HG03196 (cell line): Measurements from ENCODE around the gene TAF5L.
"Not testable (repeated sequence)": the region's sequence is repeated elsewhere in the genome, so short reads cannot be mapped to it uniquely, and the experiment has no call there.

Experiments used
- ATAC-seq: cut with Tn5 transposase; IDR thresholded peaks from one replicate; pipeline ENCODE4 v1.9.1; 2021; ENCODE audit not compliant: unreplicated experiment

The TAF5L gene

DNA sequence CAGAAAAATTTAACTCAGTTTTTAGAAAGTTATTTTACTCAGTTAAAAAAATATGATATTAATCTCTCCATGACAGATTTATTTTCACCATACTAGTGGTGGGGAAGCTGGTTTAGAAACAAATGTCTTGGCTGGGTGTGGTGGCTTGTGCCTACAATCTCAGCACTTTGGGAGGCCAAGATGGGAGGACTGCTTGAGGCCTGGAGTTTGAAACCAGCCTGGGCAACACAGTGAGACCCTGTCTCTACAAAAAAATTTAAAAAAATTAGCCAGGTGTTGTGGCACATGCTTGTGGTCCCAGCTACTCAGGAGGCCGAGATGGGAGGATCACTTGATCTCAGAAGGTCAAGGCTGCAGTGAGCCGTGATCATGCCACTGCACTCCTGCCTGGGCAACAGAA is 17.3 kb downstream of the TAF5L start:
- no peak for ATAC-seq

DNA sequence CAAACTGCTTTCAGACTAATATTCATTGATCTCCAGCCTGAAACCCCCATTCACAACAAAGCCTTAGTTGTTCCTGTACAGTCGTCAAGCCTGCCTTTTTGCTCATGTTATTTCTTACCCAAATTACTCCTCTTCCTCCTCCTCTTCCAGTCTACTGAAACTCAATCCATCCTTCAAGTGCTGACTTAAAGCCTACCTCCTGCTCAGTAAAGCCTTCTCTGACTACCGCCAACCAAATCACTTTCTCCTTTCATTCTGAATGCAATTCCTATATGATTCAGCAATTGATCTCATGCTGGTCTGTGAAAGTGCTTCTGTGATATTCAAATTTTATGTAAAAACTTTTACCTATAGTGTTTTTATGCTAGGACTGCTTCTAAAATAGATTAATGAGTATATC is 18.6 kb downstream of the TAF5L start:
- no peak for ATAC-seq

DNA sequence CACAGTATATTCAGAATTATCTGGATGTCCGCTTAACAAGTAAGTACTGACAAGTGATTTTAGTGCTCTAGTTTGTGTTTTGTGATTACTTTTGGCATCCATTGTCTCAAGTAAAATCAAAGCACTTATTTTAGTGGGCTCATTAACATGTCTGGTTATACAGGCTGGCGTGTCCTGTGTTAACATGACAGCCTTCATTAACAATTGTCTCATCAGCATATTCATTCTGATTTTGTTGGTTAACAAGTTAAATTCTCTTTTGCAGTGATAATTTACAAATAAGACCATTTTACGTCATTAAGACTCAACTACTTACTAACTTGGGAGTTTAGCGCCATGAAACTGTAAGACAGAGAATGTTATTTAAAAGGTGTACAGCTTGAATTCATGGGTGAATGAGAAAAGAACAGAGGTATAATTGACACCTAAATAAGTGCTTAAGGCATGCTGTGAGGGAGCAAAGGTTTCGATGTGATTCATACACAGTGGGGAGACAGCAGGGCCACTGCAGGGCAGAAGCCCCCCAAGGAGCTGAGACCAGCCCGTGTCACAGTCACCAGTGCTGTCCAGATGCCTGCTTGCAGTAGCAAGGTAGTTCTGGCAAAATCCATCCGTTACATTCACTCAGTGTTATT is 22.4 kb downstream of the TAF5L start:
- ATAC-seq: no peak

DNA sequence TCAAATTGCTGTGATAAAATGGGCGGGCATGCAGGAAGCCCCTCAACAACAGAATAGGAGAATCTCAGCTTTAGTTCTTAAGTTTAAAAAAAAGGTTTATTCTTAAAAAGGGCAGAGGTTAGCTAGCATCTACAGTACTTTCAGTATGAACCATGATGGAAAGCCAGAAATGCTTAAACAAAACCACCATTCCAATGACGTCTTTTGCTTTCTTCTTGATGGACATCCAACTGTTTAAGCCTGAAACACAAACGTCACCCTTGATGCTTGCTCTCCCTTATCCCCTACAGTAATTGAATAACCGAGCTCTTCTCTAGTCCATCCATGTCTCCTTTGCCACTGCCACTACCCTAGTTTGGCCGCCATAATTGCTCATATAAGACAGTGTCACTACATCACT is 25.7 kb downstream of the TAF5L start:
- ATAC-seq: no peak

DNA sequence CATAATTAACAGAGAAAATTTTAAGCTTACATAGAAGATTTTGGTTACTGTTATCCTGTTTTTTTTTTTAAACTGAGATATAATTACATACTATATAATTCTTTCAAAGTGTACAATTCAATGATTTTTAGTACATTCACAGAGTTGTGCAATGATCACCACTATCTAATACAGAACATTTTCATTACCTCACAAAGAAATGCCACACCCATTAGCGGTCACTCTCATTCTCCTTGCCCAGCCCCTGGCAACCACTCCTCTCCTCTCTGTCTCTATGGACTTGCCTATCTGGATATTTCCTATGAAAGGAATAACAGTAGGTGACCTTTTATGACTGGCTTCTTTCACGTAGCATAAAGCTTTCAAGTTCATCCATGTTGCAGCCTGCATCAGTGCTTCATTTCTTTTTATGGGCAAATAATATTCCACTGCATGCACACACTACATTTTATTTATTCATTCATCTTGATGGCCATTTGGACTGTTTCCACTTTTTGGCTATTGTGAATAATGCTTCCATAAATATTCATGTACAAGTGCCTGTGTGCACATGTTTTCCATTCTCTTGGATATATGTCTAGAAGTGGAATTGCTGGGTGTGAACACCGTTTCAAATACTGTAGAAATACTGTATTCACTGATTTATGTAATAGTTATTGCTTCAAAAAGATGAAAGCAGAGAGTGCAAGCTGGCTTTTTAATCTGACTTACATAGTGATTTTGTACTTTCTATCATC is 26.5 kb downstream of the TAF5L start:
- ATAC-seq: no peak

DNA sequence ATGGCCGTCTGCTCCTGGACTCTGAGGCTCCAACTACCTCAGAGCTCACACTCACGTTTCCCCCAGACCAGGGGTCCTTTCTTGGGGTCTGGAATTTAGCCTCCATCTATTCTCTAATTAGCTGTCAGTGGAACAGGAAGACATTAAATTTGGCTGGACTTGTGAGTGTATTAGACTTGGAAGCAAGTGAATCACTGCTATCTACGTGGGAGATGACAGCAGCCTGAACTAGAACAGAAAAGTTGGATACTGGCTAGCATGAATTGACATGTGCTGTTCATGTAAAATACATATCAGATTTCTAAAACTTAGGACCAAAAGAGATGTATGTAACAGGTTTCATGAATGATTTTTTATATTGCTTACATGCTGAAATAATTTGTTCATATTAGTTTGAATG is 28.0 kb downstream of the TAF5L start:
- no peak for ATAC-seq

DNA sequence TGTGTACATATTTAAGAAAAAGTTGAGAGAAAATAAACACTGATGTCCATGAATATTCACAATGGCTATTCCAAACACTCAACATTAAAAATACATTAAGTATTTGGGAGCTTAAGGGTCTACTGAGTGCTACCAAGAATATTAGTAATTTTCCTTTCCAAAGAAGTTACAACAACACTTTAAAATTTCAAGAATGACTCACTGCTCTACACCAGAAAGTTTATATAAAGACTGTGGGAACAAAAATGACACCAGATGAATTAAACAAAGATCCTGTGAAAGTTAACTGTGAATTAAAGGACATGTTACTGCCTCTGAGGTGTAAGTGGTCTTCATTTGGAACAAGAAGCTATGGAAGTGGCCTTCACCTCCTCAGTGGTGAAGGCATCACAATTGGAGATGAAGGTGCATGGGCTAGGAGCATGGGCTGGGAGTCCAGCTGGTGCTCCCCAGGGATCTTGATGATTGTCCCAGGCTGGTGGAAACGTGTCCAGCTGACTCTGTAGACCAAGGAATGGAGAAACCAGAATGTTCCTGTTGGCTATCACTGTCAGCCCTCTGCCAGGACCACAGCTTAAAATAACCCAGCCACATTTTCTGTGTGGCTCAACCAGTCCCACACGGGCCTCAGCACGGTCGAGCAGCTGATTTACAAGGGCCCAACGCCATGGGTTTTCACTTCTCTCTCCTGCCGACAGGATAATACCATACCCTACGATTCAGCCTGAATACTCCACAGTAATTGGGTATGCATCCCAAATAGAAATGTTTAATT is 28.8 kb downstream of the TAF5L start:
- no peak for ATAC-seq

DNA sequence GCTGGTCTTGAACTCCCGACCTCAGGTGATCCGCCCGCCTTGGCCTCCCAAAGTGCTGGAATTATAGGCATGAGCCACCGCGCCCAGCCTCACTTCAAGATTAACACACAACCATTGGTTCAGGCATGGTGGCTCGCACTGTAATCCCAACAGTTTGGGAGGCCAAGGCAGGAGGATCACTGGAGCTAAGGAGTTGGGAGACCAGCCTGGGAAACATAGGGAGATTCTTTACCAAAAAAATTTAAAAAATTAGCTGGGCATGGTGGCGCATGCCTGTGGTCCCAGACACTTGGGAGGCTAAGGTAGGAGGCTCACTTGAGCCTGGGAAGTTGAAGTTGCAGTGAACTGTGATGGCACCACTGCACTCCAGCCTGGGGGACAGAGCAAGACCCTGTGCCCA is 30.0 kb downstream of the TAF5L start:
- not testable (repeated sequence) for ATAC-seq

DNA sequence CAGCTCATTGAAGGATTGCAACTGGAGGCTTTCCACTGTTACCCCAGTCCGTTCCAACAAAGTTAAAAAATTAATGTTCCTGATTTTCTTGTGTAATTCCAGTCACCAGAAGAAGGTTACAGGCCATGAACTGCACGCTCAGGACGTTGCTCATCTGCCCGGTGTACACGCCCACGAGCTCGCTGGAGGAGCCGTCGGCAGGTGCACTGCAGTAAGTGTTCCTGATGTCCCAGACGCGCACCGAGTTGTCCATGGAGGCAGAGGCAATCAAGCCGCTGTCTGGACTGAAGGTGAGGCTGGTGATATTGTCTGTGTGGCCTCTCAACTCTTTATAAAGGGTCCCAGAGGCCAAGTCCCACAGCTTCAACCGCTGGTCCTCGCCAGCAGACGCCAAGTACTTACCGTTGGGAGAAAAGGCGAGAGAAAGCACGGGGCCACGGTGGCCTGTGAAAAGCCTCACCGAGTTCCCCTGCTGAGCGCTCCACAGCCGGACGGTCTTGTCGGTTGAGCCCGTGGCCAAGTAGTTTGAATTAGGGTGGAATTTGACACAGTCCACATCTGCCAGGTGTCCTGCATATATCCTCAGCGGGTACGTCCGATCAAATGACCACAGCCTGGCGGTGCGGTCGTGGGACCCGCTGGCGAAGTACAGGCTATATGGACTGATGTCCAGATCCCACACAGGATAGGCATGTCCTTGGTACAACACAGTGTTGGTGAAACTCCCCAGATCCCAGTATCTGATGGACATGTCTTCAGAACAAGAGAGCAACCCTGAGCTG is 31.5 kb downstream of the TAF5L start:
- ATAC-seq: no peak

DNA sequence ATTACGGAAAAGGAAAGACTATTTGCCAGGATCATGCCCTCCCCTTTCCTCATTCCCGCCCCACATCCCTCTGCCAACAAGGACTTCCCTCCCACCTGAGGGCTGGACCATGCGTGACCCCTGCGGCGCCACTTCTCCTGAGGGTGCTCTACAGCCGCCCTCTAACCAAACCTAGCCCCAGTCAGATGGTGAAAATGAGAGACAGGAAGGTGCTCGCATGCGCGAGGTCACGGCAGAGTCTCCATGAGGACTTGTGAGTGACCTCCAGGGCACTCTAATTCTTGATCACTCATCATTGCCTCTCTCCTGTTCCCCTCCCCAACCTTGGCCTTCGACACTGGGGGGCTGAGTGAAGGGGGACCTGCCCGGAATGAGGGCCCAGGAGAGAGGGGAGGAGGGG is 32.1 kb downstream of the TAF5L start:
- ATAC-seq: no peak

DNA sequence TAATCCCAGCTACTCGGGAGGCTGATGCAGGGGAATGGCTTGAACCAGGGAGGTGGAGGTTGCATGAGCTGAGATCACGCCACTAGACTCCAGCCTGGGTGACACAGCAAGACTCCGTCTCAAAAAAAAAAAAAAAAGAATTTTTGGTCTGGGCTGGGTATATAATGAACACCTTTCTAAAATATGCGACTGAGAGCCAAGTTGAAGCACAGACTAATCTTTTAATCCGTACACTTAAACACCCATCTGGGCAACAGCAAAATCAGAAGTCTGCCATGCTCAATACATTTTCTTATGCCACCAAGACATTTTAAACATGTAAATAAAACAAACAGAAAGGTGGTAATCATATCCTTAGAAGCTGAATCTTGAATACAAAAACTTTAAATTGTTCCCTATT is 35.8 kb downstream of the TAF5L start:
- ATAC-seq: no peak

DNA sequence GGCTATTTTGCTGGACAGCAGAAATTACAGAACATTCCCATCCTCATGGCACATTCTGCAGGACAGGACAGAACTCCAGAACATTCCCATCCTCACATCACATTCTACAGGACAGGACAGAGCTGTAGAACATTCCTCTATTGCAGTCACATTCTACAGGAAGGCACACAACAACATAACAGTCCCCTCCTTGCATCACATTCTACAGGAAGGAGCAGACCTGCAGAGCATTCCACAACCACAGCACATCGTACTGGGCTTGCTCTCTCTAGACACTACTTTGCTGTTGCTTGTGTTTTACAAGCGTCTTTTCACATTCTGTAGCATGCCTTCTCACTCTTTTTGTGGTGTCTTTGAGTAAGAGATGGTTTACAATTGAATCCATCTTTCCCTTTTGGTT is 40.6 kb downstream of the TAF5L start:
- no peak for ATAC-seq

DNA sequence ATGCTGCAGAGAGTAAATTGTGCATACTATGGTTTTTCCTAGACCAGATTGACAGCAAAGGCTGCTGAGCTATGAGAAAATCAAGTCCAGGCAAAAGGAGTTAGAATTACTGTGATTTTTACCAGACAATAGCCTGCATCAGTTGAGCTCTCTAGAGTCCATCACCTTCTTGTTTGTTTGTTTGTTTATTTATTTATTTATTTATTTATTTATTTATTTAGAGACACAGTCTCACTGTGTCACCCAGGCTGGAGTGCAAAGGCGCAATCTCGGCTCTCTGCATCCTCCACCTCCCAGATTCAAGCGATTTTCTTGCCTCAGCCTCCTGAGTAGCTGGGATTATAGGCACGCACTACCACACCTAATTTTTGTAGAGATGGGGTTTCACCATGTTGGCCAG is 43.2 kb downstream of the TAF5L start:
- no peak for ATAC-seq

DNA sequence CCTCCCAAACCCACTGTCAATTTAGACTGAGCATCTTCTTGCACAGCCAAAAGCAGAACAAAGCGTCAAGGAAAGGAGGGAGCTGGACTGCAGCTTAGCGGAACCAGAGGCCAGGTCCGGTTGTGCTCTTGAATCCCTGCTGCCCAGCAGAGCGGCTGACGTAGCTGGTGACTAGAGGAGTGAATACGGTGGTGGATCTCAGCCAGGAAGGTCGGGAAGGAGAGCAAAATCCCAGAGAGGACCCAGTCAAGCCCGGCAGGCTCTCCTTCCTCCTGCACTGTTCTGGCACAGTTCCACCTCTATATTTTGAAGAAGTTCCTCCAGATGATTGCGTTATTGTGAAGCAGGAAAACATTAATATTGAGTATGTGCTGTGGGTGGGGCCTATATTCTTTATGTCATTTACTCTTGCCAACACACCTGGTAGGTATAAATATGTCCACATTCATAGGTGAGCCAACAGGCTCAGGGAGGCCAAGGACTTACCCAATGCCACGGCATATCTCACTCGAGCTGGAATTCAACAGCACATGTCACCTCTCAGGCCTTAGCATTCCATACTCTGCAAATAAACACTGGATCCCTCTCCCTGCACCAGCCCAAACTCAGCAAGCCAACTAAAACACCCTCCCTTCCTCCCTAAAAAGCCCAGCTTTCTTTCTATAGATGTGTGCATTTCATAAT is 43.8 kb downstream of the TAF5L start:
- no peak for ATAC-seq

DNA sequence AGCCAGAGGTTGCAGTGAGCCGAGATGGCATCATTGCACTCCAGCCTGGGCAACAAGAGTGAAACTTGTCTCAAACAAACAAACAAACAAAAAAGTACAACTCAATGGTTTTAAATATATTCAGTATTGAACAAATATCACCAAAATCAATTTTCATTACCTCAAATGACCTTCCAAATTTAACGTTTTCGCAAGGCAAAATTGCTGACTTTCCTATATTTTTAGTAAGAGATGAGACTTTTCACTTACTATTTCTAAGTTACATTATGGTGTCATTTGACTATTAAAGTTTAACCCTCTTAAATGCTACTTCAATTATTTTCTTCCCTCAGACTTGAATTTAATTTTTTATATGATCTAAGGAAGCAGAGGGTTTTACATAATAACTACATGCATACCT is 44.4 kb downstream of the TAF5L start:
- ATAC-seq: no peak

DNA sequence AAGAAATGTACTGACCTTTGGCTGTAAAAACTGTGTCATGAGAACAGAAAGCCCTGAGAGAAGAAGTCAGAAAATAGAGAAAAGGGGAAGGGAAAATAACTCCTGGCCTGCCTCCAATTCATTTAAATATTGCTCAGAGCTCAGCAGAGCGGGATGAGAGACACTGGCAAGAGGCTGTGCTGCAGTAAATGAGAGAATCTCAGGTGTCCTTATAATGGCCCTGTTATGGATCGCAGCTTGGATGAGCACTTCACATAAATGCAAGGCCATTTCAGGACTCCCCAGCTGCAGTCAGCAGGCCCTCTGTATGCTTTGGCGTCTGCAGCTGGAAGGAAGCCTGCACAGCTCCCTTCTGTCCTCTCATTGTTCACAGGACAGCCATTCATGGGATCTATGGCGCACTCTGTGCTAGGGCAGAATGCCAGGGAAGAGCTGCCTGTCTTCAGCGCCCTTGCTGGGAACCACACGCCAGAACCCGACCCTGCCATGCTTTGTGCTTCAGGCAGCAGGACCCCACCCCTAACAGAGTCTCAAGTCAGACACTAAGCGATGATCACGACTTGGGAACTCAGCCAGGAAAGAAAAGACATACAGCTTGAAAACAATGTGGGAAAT is 46.8 kb downstream of the TAF5L start:
- peak; percentile 77 for ATAC-seq

DNA sequence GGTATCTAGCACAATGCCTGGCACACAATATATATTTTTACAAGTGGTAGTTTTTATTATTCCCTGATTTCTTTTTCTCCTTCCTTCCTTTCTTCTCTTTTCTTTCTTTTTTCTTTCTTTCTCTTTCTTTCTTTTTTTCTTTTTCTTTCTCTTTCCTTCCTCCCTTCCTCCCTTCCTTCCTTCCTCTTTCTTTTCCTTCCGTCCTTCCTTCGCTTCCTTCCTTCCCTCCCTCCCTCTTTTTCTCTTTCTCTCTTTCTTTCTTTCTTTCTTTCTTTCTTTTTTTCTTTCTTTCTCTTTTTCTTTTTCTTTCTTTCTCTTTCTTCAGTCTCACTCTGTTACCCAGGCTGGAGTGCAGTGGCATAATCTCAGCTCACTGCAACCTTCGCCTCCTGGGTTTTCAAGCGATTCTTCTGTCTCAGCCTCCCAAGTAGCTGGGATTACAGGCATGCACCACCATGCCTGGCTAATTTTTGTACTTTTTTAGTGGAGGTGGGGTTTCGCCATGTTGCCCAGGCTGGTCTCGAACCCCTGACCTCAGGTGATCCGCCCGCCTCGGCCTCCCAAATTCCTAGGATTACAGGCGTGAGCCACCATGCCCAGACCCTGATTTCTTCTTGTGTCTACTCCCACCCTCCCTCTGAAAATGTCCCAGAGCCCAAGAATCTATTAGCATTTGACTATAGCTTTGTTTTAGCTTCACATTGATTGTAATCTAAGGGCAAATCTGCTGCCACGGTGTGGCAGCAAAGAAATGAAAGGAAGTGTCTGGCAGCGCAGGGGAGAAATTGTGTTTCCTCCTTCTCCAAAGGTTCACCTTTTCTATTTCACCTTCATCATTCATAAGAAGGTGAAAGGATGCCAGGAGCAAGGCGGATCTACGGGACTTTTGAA is 47.5 kb downstream of the TAF5L start:
- no peak for ATAC-seq

DNA sequence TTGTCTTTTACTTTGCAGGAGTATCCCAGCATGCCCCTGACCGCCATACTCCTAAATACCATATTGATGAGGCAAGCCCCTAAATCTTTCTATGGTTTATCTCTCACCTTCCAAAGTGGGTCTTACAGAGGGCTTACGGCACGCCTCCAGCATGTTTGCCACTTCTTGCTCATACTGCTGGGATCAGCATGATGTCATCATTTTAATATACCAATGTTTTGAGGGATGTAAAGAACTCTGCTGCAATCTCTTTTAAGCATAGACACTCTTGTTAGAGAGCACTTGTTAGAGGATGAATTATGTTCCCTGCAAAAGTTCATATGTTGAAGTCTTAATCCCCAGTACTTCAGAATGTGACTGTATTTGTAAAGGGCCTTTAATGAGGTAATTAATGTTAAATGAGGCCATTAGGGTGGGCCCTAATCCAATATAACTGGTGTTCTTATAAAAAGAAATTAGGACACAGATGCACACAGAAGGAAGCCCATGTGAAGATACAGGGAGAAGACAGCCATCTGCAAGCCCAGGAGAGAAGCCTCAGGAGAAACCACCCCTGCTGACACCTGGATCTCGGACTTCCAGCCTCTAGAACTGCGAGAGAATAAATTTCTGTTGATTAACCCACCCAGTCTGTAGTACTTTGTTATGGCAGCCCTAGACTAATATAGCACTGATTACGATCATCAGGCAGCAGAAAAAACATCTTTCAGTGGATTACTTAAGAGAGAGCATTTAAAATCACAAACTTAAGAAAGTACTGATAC is 51.1 kb downstream of the TAF5L start:
- no peak for ATAC-seq

DNA sequence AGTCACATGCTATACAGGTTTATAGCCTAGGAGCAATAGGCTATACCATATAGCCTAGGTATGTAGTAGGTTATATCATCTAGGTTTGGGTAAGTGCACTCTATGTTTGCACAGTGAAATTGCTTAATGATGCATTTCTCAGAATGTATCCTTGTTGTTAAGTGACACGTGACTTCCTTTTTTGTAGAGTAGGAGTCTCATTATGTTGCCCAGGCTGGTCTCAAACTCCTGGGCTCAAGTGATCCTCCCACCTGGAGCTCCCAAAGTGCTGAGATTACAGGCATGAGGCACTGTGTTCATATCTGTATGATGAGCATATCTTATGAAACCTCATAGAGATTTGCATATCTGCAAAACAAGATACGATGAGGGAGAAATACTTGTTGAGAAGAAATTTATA is 53.6 kb downstream of the TAF5L start:
- ATAC-seq: no peak
